Ishikawa (cell line): ENCODE measurements around the gene TMEM91.
A peak's percentile ranks its signal among the peaks of the same experiment; 100 is the strongest.

Source experiments
- CEBPB ChIP-seq: IDR thresholded peaks from 2 replicates; pipeline ENCODE4 v1.6.1; 2012
- CREB1 ChIP-seq: IDR thresholded peaks from 2 replicates; pipeline ENCODE4 v1.6.1; 2012; ENCODE audit warnings: low read depth
- EP300 ChIP-seq: IDR thresholded peaks from 2 replicates; pipeline ENCODE4 v1.6.1; 2012; ENCODE audit warnings: borderline replicate concordance
- FOXM1 ChIP-seq: IDR thresholded peaks from 2 replicates; pipeline ENCODE4 v1.6.1; 2012; ENCODE audit warnings: low read depth, borderline replicate concordance
- NFIC ChIP-seq: IDR thresholded peaks from 2 replicates; pipeline ENCODE4 v1.6.1; 2012
- RAD21 ChIP-seq: IDR thresholded peaks from 2 replicates; pipeline ENCODE4 v1.6.1; 2012; ENCODE audit warnings: low read depth
- TAF1 ChIP-seq: IDR thresholded peaks from 2 replicates; pipeline ENCODE4 v1.6.1; 2012; ENCODE audit warnings: low read depth, mild to moderate bottlenecking
- TCF12 ChIP-seq: IDR thresholded peaks from 2 replicates; pipeline ENCODE4 v1.6.1; 2012; ENCODE audit warnings: low read depth
- YY1 ChIP-seq: IDR thresholded peaks from 2 replicates; pipeline ENCODE4 v1.6.1; 2012; ENCODE audit warnings: low read depth
- TF ChIP-seq, protein P1 (sequence below): IDR thresholded peaks from 2 replicates; pipeline ENCODE4 v1.6.1; 2012; ENCODE audit warnings: low read depth, mild to moderate bottlenecking
- TF ChIP-seq, protein P2 (sequence below): IDR thresholded peaks from 2 replicates; pipeline ENCODE4 v1.6.1; 2012
- TF ChIP-seq, protein P3 (sequence below): IDR thresholded peaks from 2 replicates; pipeline ENCODE4 v1.6.1; 2012

TMEM91 gene

DNA sequence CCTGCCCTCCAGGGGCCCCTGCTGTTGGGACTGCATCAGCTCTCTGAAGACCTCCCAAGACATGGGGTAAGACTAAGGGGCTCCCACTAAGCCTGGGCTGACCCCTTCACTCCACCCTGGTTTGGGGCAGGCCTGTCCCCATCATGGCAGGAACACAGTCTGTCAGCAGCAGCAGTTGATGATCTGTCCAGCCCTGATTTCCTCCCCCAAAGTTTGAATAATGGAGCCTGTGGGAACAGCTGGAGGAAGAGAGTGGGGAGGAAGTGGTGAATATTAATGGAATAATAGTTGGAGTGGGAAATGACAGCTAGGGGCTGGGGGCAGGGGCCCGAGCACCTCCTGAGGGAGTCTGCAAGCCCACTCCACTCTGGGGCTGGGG is 52.1 kb downstream of the TMEM91 start:
- no peak for TF ChIP-seq YY1
- no peak for TF ChIP-seq FOXM1
- no peak for TF ChIP-seq TCF12
- TF ChIP-seq EP300: no peak
- TF ChIP-seq, protein P1, sequence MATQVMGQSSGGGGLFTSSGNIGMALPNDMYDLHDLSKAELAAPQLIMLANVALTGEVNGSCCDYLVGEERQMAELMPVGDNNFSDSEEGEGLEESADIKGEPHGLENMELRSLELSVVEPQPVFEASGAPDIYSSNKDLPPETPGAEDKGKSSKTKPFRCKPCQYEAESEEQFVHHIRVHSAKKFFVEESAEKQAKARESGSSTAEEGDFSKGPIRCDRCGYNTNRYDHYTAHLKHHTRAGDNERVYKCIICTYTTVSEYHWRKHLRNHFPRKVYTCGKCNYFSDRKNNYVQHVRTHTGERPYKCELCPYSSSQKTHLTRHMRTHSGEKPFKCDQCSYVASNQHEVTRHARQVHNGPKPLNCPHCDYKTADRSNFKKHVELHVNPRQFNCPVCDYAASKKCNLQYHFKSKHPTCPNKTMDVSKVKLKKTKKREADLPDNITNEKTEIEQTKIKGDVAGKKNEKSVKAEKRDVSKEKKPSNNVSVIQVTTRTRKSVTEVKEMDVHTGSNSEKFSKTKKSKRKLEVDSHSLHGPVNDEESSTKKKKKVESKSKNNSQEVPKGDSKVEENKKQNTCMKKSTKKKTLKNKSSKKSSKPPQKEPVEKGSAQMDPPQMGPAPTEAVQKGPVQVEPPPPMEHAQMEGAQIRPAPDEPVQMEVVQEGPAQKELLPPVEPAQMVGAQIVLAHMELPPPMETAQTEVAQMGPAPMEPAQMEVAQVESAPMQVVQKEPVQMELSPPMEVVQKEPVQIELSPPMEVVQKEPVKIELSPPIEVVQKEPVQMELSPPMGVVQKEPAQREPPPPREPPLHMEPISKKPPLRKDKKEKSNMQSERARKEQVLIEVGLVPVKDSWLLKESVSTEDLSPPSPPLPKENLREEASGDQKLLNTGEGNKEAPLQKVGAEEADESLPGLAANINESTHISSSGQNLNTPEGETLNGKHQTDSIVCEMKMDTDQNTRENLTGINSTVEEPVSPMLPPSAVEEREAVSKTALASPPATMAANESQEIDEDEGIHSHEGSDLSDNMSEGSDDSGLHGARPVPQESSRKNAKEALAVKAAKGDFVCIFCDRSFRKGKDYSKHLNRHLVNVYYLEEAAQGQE: no peak
- TF ChIP-seq NFIC: no peak

DNA sequence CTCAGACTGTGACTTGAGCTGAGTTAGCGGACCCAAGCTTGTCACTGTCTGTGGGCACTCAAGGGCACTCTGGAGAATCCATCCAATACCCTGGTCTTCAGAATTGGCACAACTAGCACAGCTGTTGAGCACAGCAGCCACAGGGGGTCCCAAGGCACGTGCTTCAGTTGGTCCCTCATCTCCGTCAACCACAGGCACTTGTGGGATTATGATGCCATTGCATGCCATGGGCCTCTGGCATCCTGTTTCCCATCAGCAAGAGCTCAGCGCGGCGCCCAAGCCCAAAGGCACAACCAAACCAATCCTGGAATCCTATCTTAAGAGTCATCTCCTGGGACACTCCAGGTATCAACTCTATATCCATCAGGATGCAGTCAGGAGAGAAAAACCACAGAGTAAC is 54.6 kb downstream of the TMEM91 start:
- TF ChIP-seq, protein P1: no peak
- TF ChIP-seq, protein P2, sequence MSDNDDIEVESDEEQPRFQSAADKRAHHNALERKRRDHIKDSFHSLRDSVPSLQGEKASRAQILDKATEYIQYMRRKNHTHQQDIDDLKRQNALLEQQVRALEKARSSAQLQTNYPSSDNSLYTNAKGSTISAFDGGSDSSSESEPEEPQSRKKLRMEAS: no peak
- TF ChIP-seq TCF12: no peak
- no peak for TF ChIP-seq CREB1
- no peak for TF ChIP-seq CEBPB
- no peak for TF ChIP-seq TAF1
- TF ChIP-seq RAD21: no peak

DNA sequence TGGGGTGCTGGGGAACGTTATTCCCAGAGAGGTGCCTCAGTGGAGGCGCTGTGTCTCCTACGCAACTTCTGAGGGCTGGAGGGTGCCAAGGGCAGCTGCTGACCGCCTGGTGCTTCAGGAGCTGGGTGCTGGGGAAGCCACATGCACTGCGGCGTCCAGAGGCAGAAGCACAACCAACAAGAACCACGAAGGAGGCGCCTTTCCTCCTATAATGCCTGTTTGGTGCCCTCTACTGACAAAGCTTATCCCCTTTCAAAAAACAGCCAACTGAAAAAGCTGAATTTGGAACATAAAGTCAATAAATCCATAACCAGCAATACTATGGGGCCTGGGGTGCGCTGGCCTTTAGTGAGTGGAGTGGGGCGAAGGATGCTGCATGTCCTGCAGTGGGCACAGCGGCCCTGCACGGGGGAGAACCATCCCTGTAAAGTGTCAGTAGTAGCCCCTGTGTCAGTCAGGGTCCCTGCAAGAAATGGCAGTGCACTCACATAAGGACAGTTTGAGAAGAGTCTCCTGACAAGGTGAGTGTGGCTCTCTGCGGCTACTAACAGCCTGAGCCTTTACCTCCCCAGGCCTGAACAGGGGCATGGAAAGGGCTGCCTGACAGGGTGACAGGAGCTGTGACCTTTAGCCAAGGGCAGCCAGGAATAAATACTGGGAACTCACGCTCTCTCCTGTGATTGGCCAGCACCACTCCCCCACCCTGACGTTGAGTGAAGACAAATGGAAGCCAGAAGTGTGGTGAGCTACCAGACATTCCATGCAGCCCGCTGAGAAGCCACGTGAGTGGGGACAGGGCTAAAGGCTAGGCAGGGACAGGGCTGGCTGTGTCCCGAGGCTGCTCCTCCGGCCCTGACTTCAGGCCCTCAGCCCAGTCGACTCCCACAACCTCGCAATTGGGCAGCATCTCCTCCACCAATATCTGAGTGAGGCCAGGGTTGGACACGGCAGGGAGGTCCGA is 55.4 kb downstream of the TMEM91 start:
- TF ChIP-seq YY1 (no peak), RAD21 (peak; percentile 26; the same call in 1 of the 2 replicates)

DNA sequence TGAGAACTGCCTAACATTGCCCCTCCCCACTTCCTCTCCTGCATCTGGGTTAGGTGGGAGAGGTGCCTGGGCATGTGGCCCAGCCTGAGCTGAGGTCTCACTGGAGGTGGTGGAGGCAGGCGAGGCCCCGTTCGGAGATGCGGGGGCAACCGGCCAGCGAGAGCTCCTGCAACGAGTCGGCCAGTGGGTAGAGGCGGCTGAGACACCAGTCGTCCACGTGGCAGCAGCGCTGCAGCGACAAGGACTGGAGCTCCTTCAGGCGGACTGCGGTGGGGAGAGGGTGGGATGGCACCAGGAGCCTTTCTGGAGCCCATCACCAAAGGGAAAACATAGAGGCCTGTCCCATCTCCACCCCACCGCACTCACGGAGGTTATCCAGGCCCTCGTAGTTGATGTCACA is 56.8 kb downstream of the TMEM91 start:
- TF ChIP-seq NFIC: no peak
- no peak for TF ChIP-seq RAD21
- TF ChIP-seq YY1: no peak
- no peak for TF ChIP-seq CREB1
- TF ChIP-seq EP300: no peak
- TF ChIP-seq, protein P3, sequence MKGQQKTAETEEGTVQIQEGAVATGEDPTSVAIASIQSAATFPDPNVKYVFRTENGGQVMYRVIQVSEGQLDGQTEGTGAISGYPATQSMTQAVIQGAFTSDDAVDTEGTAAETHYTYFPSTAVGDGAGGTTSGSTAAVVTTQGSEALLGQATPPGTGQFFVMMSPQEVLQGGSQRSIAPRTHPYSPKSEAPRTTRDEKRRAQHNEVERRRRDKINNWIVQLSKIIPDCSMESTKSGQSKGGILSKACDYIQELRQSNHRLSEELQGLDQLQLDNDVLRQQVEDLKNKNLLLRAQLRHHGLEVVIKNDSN: no peak
